Ascending aorta (tissue), 2 donors: Measurements from ENCODE around the gene IFNK. TPM values are rescaled to one million over a fixed set of nuclear protein-coding genes. Genes with fewer than 3 reads are reported as not detected.

Experiments
- DNase-seq, 2 donors: peaks; one replicate each; pipeline ENCODE4 v3.0.0-alpha.2; 2019; ENCODE audit warnings: low spot score in 2 of 2
- H3K27ac ChIP-seq, 2 donors: fragments of 200-600 bp; sonication (generic); one replicate each; pipeline ENCODE4 v1.5.1; 2016 to 2017; ENCODE audit warnings: mild to moderate bottlenecking in 1 of 2
- H3K27me3 ChIP-seq: fragments of 200-600 bp; sonication (generic); one replicate; pipeline ENCODE4 v1.5.1; 2017
- H3K36me3 ChIP-seq, 2 donors: fragments of 200-600 bp; sonication (generic); one replicate each; pipeline ENCODE4 v1.5.1; 2016
- H3K4me1 ChIP-seq, 2 donors: fragments of 200-600 bp; sonication (generic); one replicate each; pipeline ENCODE4 v1.5.1; 2016 to 2017; ENCODE audit warnings: mild to moderate bottlenecking in 1 of 2
- H3K4me3 ChIP-seq, 2 donors: fragments of 200-600 bp; sonication (generic); one replicate each; pipeline ENCODE4 v1.5.1; 2016 to 2017; ENCODE audit warnings: mild to moderate bottlenecking in 1 of 2
- H3K9me3 ChIP-seq, 2 donors: fragments of 200-600 bp; sonication (generic); one replicate each; pipeline ENCODE4 v1.5.1; 2016
- CTCF ChIP-seq, 3 experiments: fragments of 200-600 bp in 2 of 3; fragments of 450-650 bp in 1 of 3; sonication (generic) in 2 of 3; IDR thresholded peaks; one replicate each; pipeline ENCODE4 v1.5.1; 2016 to 2019; ENCODE audit warnings: antibody characterized with exemption in 3 of 3, mild to moderate bottlenecking in 1 of 3, moderate library complexity in 1 of 3
- intact Hi-C: fragments of 100-400 bp; cut with DNase I; formaldehyde crosslinking; loops from one replicate; pipeline ENCODE4 v1.15.1; 2023
- total RNA-seq: library from RNA; depleted of rRNA; stranded (reverse); fragments of >200 nt; gene quantifications from one replicate; pipeline ENCODE4 v1.1.0, GENCODE V29; 2016

IFNK gene
- total RNA-seq, 1 donor from 2014 or later = not detected

DNA sequence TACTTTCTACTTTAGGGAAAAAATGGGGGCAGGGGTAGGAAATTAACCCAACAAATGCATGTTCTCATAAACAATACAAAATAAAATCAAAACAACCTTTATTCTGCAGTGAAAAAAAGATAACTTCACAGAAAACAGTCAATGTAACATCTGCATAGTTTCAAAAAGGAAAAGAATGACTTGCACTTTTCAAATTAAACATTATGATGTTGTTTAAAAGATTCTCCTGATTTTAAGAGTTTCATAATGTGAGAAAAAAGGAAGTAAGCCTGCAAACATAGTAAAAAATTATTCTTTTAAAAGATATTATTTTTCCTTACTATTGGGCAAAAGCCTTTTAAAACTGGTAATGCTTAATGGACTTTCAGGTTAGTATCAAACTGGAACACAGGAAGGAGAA lies 41.6 kb downstream of the IFNK start:
- no peak overlapping the region for H3K4me3 ChIP-seq
- no peak for TF ChIP-seq CTCF (IDR thresholded peaks at IDR 0.05)

DNA sequence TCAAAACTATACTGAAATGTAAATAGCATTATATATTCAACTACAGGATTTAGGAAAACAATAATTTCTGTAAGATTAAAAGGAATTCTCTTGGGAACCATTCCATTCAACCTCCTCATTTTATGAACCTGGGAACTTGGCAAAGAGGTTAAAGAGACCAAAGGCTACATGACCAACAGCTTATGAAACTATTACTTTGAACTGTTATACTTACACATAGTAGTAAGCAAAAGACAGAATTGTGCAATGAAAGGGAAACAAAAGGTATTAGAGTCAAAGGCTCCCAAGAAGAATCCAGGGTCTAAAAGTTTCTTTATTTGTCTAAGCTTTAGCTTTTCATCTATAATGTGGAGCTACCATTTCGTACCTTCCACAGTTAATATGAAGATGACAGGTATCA lies 42.0 kb downstream of the IFNK start:
- Histone ChIP-seq H3K27me3 (no peaks in the 10 kb centered on the region), H3K27ac (no peak overlapping the region), H3K9me3 (no peaks in the 10 kb centered on the region), H3K4me1 (peaks cover 0 to 3% of the 10 kb centered on the region in 2 donors), H3K4me3 (no peak overlapping the region), H3K36me3 (peaks cover 4 to 8% of the 10 kb centered on the region in 2 donors)
- no peak for TF ChIP-seq CTCF (IDR thresholded peaks at IDR 0.05)
- intact Hi-C loops = no loop called here
- no peak for DNase-seq

More for the DNA sequence above, 41.6 kb downstream of the IFNK start:
- H3K9me3 ChIP-seq = no peaks in the 10 kb centered on the region
- no peaks in the 10 kb centered on the region for H3K27me3 ChIP-seq
- H3K27ac ChIP-seq = no peak overlapping the region
- DNase-seq = no peak
- no peaks in the 10 kb centered on the region for H3K4me1 ChIP-seq
- intact Hi-C loops = no loop called here
- peaks cover 5 to 13% of the 10 kb centered on the region in 2 donors for H3K36me3 ChIP-seq

DNA sequence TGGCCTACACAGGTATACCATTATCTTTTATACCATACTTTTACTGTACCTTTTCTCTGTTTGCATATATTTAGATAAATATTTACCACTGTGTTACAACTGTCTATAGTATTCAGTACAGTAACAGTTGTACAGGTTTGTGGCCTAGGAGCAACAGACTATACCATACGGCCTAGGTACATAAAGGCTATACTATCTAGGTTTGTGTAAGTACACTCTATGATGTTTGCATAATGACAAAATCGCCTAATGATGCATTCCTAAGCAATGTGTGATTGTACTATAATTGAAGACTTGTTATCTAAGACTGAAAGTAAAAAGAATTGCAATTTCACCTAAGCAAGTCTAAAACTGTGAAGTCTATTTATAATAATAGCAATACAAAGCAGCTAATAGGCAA lies 45.3 kb downstream of the IFNK start:
- Histone ChIP-seq H3K4me1 (peaks cover 7 to 14% of the 10 kb centered on the region in 2 donors), H3K4me3 (no peak overlapping the region), H3K9me3 (no peaks in the 10 kb centered on the region), H3K36me3 (peaks cover 0 to 4% of the 10 kb centered on the region in 2 donors), H3K27me3 (no peaks in the 10 kb centered on the region), H3K27ac (no peak overlapping the region)
- TF ChIP-seq CTCF (IDR thresholded peaks at IDR 0.05) = no peak
- no peak for DNase-seq
- intact Hi-C loops = no loop called here

- Histone ChIP-seq H3K36me3 (no peaks in the 10 kb centered on the region), H3K9me3 (no peaks in the 10 kb centered on the region), H3K4me1 (peaks cover 7 to 14% of the 10 kb centered on the region in 2 donors), H3K4me3 (no peak overlapping the region), H3K27ac (no peak overlapping the region), H3K27me3 (no peaks in the 10 kb centered on the region)
- intact Hi-C loops = no loop called here
- TF ChIP-seq CTCF (IDR thresholded peaks at IDR 0.05) = no peak
- DNase-seq = no peak
These were observed 46.9 kb downstream of the IFNK start for GRCh38 chr9:27571011-27571410.

GRCh38 chr9:27572061-27572460 lies 48.0 kb downstream of the IFNK start:
- no peak for TF ChIP-seq CTCF (IDR thresholded peaks at IDR 0.05)
- Histone ChIP-seq H3K4me1 (peaks cover 7 to 14% of the 10 kb centered on the region in 2 donors), H3K27ac (peak overlapping the region; percentile 97 to 100), H3K27me3 (no peaks in the 10 kb centered on the region), H3K36me3 (no peaks in the 10 kb centered on the region), H3K9me3 (no peaks in the 10 kb centered on the region), H3K4me3 (peak overlapping the region; percentile 84 to 98)
- DNase-seq = no peak
- intact Hi-C loops = loop anchor here (2.0 kb wide), 3 partner anchors 31 to 679 kb away; partner anchors contain the start of genes CAAP1 and PLAA

DNA sequence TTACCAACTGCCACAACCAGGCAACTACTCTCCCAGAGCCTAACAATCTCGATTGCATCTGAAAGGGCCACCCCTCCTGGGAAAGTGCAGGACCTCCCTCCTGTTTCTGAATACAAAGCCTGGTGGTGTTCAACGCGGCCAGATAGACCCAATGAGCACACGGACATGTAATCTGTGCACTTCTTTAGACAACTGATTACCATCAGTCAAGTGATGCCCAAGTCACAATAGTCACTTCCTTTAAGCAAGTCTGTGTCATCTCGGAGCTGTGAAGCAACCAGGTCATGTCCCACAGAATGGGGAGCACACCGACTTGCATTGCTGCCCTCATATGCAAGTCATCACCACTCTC lies 48.5 kb downstream of the IFNK start:
- Histone ChIP-seq H3K9me3 (no peaks in the 10 kb centered on the region), H3K36me3 (no peaks in the 10 kb centered on the region), H3K27ac (peak overlapping the region; percentile 97 to 100), H3K4me1 (peaks cover 7 to 14% of the 10 kb centered on the region in 2 donors), H3K4me3 (peak overlapping the region; percentile 84 to 98), H3K27me3 (no peaks in the 10 kb centered on the region)
- intact Hi-C loops = loop anchor here (2.0 kb wide), 3 partner anchors 32 to 680 kb away; partner anchors contain the start of genes CAAP1 and PLAA
- no peak for TF ChIP-seq CTCF (IDR thresholded peaks at IDR 0.05)
- DNase-seq = peak; percentile 43 to 82
